Stomach (tissue), 4 donors: ENCODE data around the gene DNAJB4.

Experiments
- EP300 ChIP-seq: sonication (generic); formaldehyde crosslinking; IDR thresholded peaks from one replicate; pipeline ENCODE4 v1.6.1; 2017; ENCODE audit warnings: antibody characterized with exemption
- POLR2A ChIP-seq, 4 donors: fragments of 450-650 bp; IDR thresholded peaks; one replicate each; pipeline ENCODE4 v1.6.1; 2016; ENCODE audit warnings: antibody characterized with exemption in 4 of 4, control low read depth in 2 of 4, mild to moderate bottlenecking in 1 of 4, moderate library complexity in 1 of 4
- POLR2AphosphoS5 ChIP-seq, 3 donors: sonication (generic); formaldehyde crosslinking; IDR thresholded peaks; one replicate each; pipeline ENCODE4 v1.6.1; 2016; ENCODE audit warnings: antibody characterized with exemption in 3 of 3
- TF ChIP-seq, protein P1 (sequence below), 7 experiments: fragments of 450-650 bp in 4 of 7; fragments of 200-600 bp in 3 of 7; sonication (generic) in 3 of 7; IDR thresholded peaks; one replicate each; pipeline ENCODE4 v1.5.1; 2016 to 2019; ENCODE audit warnings: antibody characterized with exemption in 7 of 7, control low read depth in 2 of 7, mild to moderate bottlenecking in 1 of 7

DNA sequence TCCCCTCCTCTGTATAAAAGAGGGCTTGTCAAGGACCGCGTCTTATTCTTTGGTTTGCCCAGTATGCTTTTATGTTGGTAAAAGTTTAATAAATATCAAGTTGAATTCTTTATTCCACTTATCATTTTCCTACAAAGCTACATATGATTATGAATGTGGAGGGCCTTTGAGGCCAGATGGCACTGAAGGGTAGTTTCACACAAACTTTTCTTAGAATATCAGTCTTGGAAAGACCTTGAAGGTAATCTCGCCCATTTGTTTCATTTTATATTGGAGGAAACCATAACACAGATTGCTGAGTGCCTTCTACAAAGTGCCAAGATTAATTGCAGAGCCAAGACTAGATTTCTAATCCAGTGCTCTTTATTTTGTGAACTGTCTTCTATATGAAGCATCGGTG, 20.1 kb upstream of the DNAJB4 start:
- TF ChIP-seq EP300 (no peak), POLR2A (IDR thresholded peaks at IDR 0.05) (no peak), POLR2AphosphoS5 (IDR thresholded peaks at IDR 0.05) (no peak)
- TF ChIP-seq, protein P1, sequence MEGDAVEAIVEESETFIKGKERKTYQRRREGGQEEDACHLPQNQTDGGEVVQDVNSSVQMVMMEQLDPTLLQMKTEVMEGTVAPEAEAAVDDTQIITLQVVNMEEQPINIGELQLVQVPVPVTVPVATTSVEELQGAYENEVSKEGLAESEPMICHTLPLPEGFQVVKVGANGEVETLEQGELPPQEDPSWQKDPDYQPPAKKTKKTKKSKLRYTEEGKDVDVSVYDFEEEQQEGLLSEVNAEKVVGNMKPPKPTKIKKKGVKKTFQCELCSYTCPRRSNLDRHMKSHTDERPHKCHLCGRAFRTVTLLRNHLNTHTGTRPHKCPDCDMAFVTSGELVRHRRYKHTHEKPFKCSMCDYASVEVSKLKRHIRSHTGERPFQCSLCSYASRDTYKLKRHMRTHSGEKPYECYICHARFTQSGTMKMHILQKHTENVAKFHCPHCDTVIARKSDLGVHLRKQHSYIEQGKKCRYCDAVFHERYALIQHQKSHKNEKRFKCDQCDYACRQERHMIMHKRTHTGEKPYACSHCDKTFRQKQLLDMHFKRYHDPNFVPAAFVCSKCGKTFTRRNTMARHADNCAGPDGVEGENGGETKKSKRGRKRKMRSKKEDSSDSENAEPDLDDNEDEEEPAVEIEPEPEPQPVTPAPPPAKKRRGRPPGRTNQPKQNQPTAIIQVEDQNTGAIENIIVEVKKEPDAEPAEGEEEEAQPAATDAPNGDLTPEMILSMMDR (IDR thresholded peaks at IDR 0.05): no peak
